ENCODE results near the gene COL23A1. TPM values are rescaled to one million over a fixed set of nuclear protein-coding genes. Genes with fewer than 3 reads are reported as not detected.

The COL23A1 gene
- total and polyA plus RNA-seq, 2 donors (not counting 1 experiment from before 2014, with no cell fraction given): 0.20 TPM; not detected in 1

GRCh38 chr5:178328826-178329730, 261.1 kb downstream of the COL23A1 start:
- Histone ChIP-seq H3K79me2 (ENCODE audit: control insufficient read depth, insufficient read depth, low read length) (no peaks in the 10 kb centered on the region), H3K9me3 (ENCODE audit: control extremely low read depth in 1 of 3, control insufficient read depth in 2 of 3, insufficient read depth in 1 of 3, low read length in 2 of 3) (no peaks in the 10 kb centered on the region), H3K27me3 (replicated peaks in 1 of 4; ENCODE audit: control extremely low read depth in 1 of 4, control insufficient read depth in 3 of 4, insufficient read depth in 4 of 4, low read length in 3 of 4) (no peaks in the 10 kb centered on the region), H3K36me3 (replicated peaks in 1 of 2; ENCODE audit: control extremely low read depth in 1 of 2, control insufficient read depth in 1 of 2, extremely low read depth in 1 of 2, insufficient read depth in 2 of 2, low read length in 1 of 2) (no peaks in the 10 kb centered on the region), H3K4me1 (ENCODE audit: control insufficient read depth in 2 of 2, insufficient read depth in 2 of 2, low read length in 2 of 2) (peaks cover 0 to 5% of the 10 kb centered on the region in 2 donors), H3K27ac (ENCODE audit: low read length in 2 of 2) (no peak overlapping the region), H4K20me1 (ENCODE audit: control insufficient read depth, insufficient read depth, low read length, poor library complexity, severe bottlenecking) (no peaks in the 10 kb centered on the region), H3K4me3 (ENCODE audit: control extremely low read depth in 1 of 5, extremely low read depth in 1 of 5, insufficient read depth in 1 of 5, low read depth in 2 of 5, low read length in 4 of 5) (no peak overlapping the region), H3K4me2 (replicated peaks; ENCODE audit: low read depth, low read length, poor library complexity, severe bottlenecking) (no peak overlapping the region), H2AFZ (ENCODE audit: insufficient read depth, low read depth, low read length, poor library complexity, severe bottlenecking) (no peak overlapping the region), H3K9ac (ENCODE audit: low read length) (no peak overlapping the region)
- CTCF ChIA-PET: no interaction called here
- H3K27me3 Mint-ChIP-seq: peaks cover 3% of the 10 kb centered on the region
- POLR2A ChIA-PET: no interaction called here
- intact Hi-C loops (cut with micrococcal nuclease): no loop called here
- no peaks in the 10 kb centered on the region for H3K9me3 Mint-ChIP-seq (ENCODE audit: insufficient read depth)
- 89% methylated on average over 18 of the region's 18 CpGs for WGBS (ENCODE audit: insufficient coverage)
- no peak overlapping the region for H3K4me3 Mint-ChIP-seq
- ATAC-seq (ENCODE audit: low read depth) (no peak), DNase-seq (no peak)
- no peak for TF ChIP-seq EZH2 (IDR thresholded peaks at IDR 0.05; ENCODE audit: borderline replicate concordance, insufficient read depth, low read depth, low read length, poor library complexity, severe bottlenecking)
- TF ChIP-seq CTCF (IDR thresholded peaks at IDR 0.05): no peak
- peaks cover 11% of the 10 kb centered on the region for H3K4me1 Mint-ChIP-seq
- H3K27ac Mint-ChIP-seq: no peak overlapping the region

Data from B cell (primary cell).